Measurements from ENCODE around the gene DVL1. TPM values are rescaled to one million over a fixed set of nuclear protein-coding genes. Genes with fewer than 3 reads are reported as not detected.
A peak's percentile ranks its signal among the peaks of the same experiment; 100 is the strongest.

The DVL1 gene
- total and polyA plus RNA-seq, 2 of the 13 experiments (the other 11 are each of a cell fraction or from before 2014, with no cell fraction given) = 30.8 to 60.4 TPM

- TF ChIP-seq ZNF343 (CRISPR knock-in tag; IDR thresholded peaks at IDR 0.05) (no peak; the same call in none of the 2 replicates), ZNF709 (CRISPR knock-in tag; IDR thresholded peaks at IDR 0.05) (peak; percentile 93), MTF1 (CRISPR knock-in tag; IDR thresholded peaks at IDR 0.05) (no peak), FOXP4 (CRISPR knock-in tag; IDR thresholded peaks at IDR 0.05) (peak; percentile 61; the same call in 1 of the 2 replicates), NCOA5 (CRISPR knock-in tag; IDR thresholded peaks at IDR 0.05) (no peak), ARID3A (IDR thresholded peaks at IDR 0.05; ENCODE audit: low read depth, low read length) (peak; percentile 59; the same call in 1 of the 2 replicates), ASH2L (IDR thresholded peaks at IDR 0.05; ENCODE audit: insufficient read length, low read depth, low read length) (peak; percentile 98), REXO4 (CRISPR knock-in tag; IDR thresholded peaks at IDR 0.05; ENCODE audit: borderline replicate concordance) (no peak), CERS6 (CRISPR knock-in tag; IDR thresholded peaks at IDR 0.05) (no peak), ZBTB20 (CRISPR knock-in tag; IDR thresholded peaks at IDR 0.05; ENCODE audit: borderline replicate concordance, low read depth) (peak; percentile 69), ZNF317 (CRISPR knock-in tag; IDR thresholded peaks at IDR 0.05) (peak; percentile 77), HOXA9 (CRISPR knock-in tag; IDR thresholded peaks at IDR 0.05; ENCODE audit: borderline replicate concordance) (no peak), PAX8 (CRISPR knock-in tag; IDR thresholded peaks at IDR 0.05; ENCODE audit: borderline replicate concordance) (no peak), ZNF556 (CRISPR knock-in tag; IDR thresholded peaks at IDR 0.05; ENCODE audit: borderline replicate concordance) (peak; percentile 100), ZNF674 (CRISPR knock-in tag; IDR thresholded peaks at IDR 0.05; ENCODE audit: low read depth) (peak; percentile 80; the same call in 1 of the 2 replicates), ZNF543 (CRISPR knock-in tag; IDR thresholded peaks at IDR 0.05) (peak; percentile 96; the same call in 1 of the 2 replicates), MLXIP (CRISPR knock-in tag; IDR thresholded peaks at IDR 0.05; ENCODE audit: borderline replicate concordance) (no peak), CREB3 (CRISPR knock-in tag; IDR thresholded peaks at IDR 0.05) (no peak), TBX2 (CRISPR knock-in tag; IDR thresholded peaks at IDR 0.05; ENCODE audit: borderline replicate concordance) (peak; percentile 93), FOXC1 (CRISPR knock-in tag; IDR thresholded peaks at IDR 0.05; ENCODE audit: borderline replicate concordance) (peak; percentile 91; the same call in 1 of the 2 replicates)
Observed at GRCh38 chr1:1374929-1375662, 25.9 kb upstream of the DVL1 start, which contains the start of gene AURKAIP1 (continued).

All from HepG2 (cell line).